Measurements from ENCODE around the gene PTCD1. TPM values are rescaled to one million over a fixed set of nuclear protein-coding genes. Genes with fewer than 3 reads are reported as not detected.

The PTCD1 gene
- total and polyA plus RNA-seq, 2 experiments from 2014 or later = 2.8 to 5.2 TPM

DNA sequence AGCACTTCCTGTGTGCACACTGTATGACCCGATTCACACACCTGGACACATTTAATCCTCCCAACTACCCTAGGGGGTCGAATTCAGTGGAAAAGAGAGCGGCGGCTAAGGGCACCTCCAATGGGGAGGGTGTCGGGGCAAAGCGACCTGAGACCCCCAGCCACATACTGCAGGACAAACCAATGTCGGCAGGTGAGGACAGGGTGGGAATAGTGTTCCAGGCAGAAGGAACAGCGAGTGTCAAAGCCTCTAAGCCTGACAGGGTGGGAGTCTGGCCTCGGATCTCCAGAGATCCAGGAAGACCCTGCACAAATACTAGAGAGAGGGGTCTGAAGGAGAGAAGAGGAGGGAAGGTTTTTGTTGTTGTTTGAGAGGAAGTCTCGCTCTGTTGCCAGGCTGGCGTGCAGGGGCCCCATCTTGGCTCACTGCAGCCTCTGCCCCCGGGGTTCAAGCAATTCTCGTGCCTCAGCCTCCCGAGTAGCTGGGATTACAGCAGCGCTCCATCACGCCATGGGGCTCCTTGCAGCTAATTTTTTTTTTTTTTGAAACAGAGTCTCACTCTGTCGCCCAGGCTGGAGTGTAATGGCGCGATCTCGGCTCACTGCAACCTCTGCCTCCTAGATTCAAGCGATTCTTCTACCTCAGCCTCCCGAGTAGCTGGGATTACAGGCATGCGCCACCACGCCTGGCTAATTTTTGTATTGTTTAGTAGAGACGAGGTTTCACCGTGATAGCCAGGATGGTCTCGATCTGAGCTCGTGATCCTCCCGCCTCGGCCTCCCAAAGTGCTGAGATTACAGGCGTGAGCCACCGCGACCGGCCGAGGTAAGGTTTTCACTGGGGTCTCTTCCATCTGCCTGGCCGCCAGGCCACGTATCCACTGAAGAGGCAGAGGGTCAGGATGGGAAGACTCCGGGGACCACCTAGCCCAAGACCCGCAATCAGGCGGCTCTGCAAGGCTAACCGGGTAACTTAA is 65.2 kb downstream of the PTCD1 start:
- 88% methylated on average over 35 to 41 of the region's 41 CpGs for WGBS, 2 experiments (ENCODE audit: low coverage in 1 of 2, low lambda C conversion rate in 2 of 2, missing lambda C conversion rate in 2 of 2)
- in situ Hi-C loops (cut with MboI) = no loop called here
- Histone ChIP-seq H3K9me3 (ENCODE audit: low read depth) (no peaks in the 10 kb centered on the region), H3K79me2 (ENCODE audit: insufficient read depth) (peaks cover 34% of the 10 kb centered on the region), H3K9ac (peak overlapping the region; percentile 90), H3K9me2 (ENCODE audit: insufficient read depth) (no peaks in the 10 kb centered on the region), H3K27me3 (replicated peaks; ENCODE audit: insufficient read depth) (no peaks in the 10 kb centered on the region), H3K36me3 (ENCODE audit: low read depth) (peaks cover 7% of the 10 kb centered on the region; the same call in 1 of the 2 replicates), H3K4me1 (ENCODE audit: insufficient read depth) (peaks cover 17% of the 10 kb centered on the region), H3K4me2 (ENCODE audit: unreplicated experiment) (peak overlapping the region; percentile 77), H3F3A (ENCODE audit: insufficient read depth) (peaks cover 44% of the 10 kb centered on the region), H3K27ac (no peak overlapping the region), H4K20me1 (ENCODE audit: insufficient read depth) (no peaks in the 10 kb centered on the region), H3K4me3 (peak overlapping the region; percentile 88), H2AFZ (peak overlapping the region; percentile 83)
- DNase-seq = no peak
- no peak for TF ChIP-seq EZH2 (IDR thresholded peaks at IDR 0.05; ENCODE audit: insufficient read depth, poor library complexity, severe bottlenecking)
- no peak for TF ChIP-seq EZH2phosphoT487 (IDR thresholded peaks at IDR 0.05; ENCODE audit: insufficient read depth, low read depth)

GRCh38 chr7:99372275-99373090 is 66.1 kb downstream of the PTCD1 start:
- no peaks in the 10 kb centered on the region for H3K27me3 ChIP-seq (replicated peaks; ENCODE audit: insufficient read depth)
- peak overlapping the region; percentile 14 for H3K4me2 ChIP-seq (ENCODE audit: unreplicated experiment)
- no peak overlapping the region for H3K27ac ChIP-seq
- no peaks in the 10 kb centered on the region for H3K9me3 ChIP-seq (ENCODE audit: low read depth)
- DNase-seq = peak; percentile 55
- peaks cover 16% of the 10 kb centered on the region for H3K4me1 ChIP-seq (ENCODE audit: insufficient read depth)
- 58% methylated on average over 21 of the region's 21 CpGs for WGBS, 2 experiments (ENCODE audit: low coverage in 1 of 2, low lambda C conversion rate in 2 of 2, missing lambda C conversion rate in 2 of 2)
- H3K9me2 ChIP-seq (ENCODE audit: insufficient read depth) = no peaks in the 10 kb centered on the region
- no peak for TF ChIP-seq EZH2phosphoT487 (IDR thresholded peaks at IDR 0.05; ENCODE audit: insufficient read depth, low read depth)
- TF ChIP-seq EZH2 (IDR thresholded peaks at IDR 0.05; ENCODE audit: insufficient read depth, poor library complexity, severe bottlenecking) = no peak
- H3K9ac ChIP-seq = 0 out of 2 replicates have a peak overlapping the region, but pooled peaks have one; percentile 6
- peaks cover 38% of the 10 kb centered on the region for H3F3A ChIP-seq (ENCODE audit: insufficient read depth)
- peaks cover 29% of the 10 kb centered on the region for H3K79me2 ChIP-seq (ENCODE audit: insufficient read depth)
- no peak overlapping the region for H3K4me3 ChIP-seq
- H3K36me3 ChIP-seq (ENCODE audit: low read depth) = peaks cover 1% of the 10 kb centered on the region; the same call in 1 of the 2 replicates
- H4K20me1 ChIP-seq (ENCODE audit: insufficient read depth) = no peaks in the 10 kb centered on the region
- H2AFZ ChIP-seq = no peak overlapping the region
- in situ Hi-C loops (cut with MboI) = no loop called here

DNA sequence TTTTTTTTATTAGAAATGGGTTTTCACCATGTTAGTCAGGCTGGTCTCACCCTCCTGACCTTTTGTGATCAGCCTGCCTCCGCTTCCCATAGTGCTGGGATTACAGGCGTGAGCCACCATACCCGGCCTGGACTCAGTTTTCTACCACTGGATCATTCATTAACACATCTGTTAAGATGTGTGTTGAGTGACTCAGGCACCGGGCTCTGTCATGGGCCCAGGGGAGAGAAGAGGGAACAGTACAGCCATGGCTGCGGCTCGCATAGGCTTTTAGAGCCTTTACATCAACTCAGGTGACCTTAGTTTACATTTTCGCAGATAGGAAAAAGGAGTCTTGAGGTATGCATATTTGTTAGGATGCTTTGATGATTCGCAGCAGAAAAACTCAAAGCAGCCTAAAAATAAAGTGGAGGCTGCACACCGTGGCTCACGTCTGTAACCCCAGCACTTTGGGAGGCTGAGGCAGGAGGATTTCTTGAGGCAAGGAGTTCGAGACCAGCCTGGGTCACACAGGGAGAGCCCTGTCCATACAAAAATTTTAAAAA is 67.2 kb downstream of the PTCD1 start:
- H3K4me3 ChIP-seq = no peak overlapping the region
- peaks cover 28% of the 10 kb centered on the region for H3F3A ChIP-seq (ENCODE audit: insufficient read depth)
- H3K9ac ChIP-seq = no peak overlapping the region
- no peak overlapping the region for H3K4me2 ChIP-seq (ENCODE audit: unreplicated experiment)
- H4K20me1 ChIP-seq (ENCODE audit: insufficient read depth) = no peaks in the 10 kb centered on the region
- H3K27ac ChIP-seq = no peak overlapping the region
- WGBS, 2 experiments (ENCODE audit: low coverage in 1 of 2, low lambda C conversion rate in 2 of 2, missing lambda C conversion rate in 2 of 2) = 82 to 85% methylated on average over 11 of the region's 11 CpGs
- H3K36me3 ChIP-seq (ENCODE audit: low read depth) = peaks cover under 1% of the 10 kb centered on the region; the same call in 1 of the 2 replicates
- H3K79me2 ChIP-seq (ENCODE audit: insufficient read depth) = peaks cover 18% of the 10 kb centered on the region
- in situ Hi-C loops (cut with MboI) = no loop called here
- no peaks in the 10 kb centered on the region for H3K27me3 ChIP-seq (replicated peaks; ENCODE audit: insufficient read depth)
- peak; percentile 21 for DNase-seq
- H3K9me2 ChIP-seq (ENCODE audit: insufficient read depth) = no peaks in the 10 kb centered on the region
- no peaks in the 10 kb centered on the region for H3K9me3 ChIP-seq (ENCODE audit: low read depth)
- TF ChIP-seq EZH2phosphoT487 (IDR thresholded peaks at IDR 0.05; ENCODE audit: insufficient read depth, low read depth) = no peak
- no peak for TF ChIP-seq EZH2 (IDR thresholded peaks at IDR 0.05; ENCODE audit: insufficient read depth, poor library complexity, severe bottlenecking)
- H2AFZ ChIP-seq = no peak overlapping the region
- peaks cover 16% of the 10 kb centered on the region for H3K4me1 ChIP-seq (ENCODE audit: insufficient read depth)

All from GM23248 (cell line).